Psoas muscle (tissue), 8 donors: ENCODE results near the gene VSX1. TPM values are rescaled to one million over a fixed set of nuclear protein-coding genes. Genes with fewer than 3 reads are reported as not detected.
A peak's percentile ranks its signal among the peaks of the same experiment; 100 is the strongest.

Experiments
- ATAC-seq, 4 donors: fragments of 200-7000 bp; cut with Tn5 transposase; one replicate each; pipeline ENCODE4 v1.9.1; 2020; ENCODE audit warnings: moderate library complexity in 3 of 4, mild to moderate bottlenecking in 2 of 4
- DNase-seq, 2 donors: peaks; one replicate each; pipeline ENCODE4 v3.0.0-alpha.2; 2020
- H3K27ac ChIP-seq: fragments of 200-600 bp; one replicate; pipeline ENCODE4 v1.8.0; 2022
- H3K27me3 ChIP-seq, 3 donors: fragments of 200-600 bp in 1 of 3; one replicate each; pipeline versions ENCODE4 v1.6.1 to v1.8.0; 2013 to 2022; ENCODE audit warnings: low read length in 2 of 3, mild to moderate bottlenecking in 2 of 3, moderate library complexity in 1 of 3; ENCODE audit not compliant: insufficient read depth in 3 of 3
- H3K36me3 ChIP-seq, 2 donors: fragments of 200-600 bp in 1 of 2; one replicate each; pipeline versions ENCODE4 v1.6.1 to v1.8.0; 2013 to 2022; ENCODE audit warnings: low read depth in 1 of 2, mild to moderate bottlenecking in 1 of 2, moderate library complexity in 1 of 2; ENCODE audit not compliant: insufficient read depth in 1 of 2
- H3K4me1 ChIP-seq: fragments of 200-600 bp; one replicate; pipeline ENCODE4 v1.8.0; 2022
- H3K4me3 ChIP-seq: fragments of 200-600 bp; one replicate; pipeline ENCODE4 v1.8.0; 2022; ENCODE audit warnings: mild to moderate bottlenecking
- H3K9me3 ChIP-seq: fragments of 200-600 bp; one replicate; pipeline ENCODE4 v1.8.0; 2022
- CTCF ChIP-seq: fragments of 200-600 bp; IDR thresholded peaks from one replicate; pipeline ENCODE4 v1.8.0; 2022; ENCODE audit warnings: antibody characterized with exemption
- WGBS, 3 donors: extraction: QIAGEN DNeasy Blood & Tissue Kit; methylation state at CpG; one replicate each; pipeline versions ENCODE4 v1.1.6 to v1.1.7; 2013; 5-methylcytosine and 5-hydroxymethylcytosine counted together
- intact Hi-C, 2 donors: fragments of 100-400 bp; cut with DNase I; formaldehyde crosslinking; loops; one replicate each; pipeline versions ENCODE4 v1.11.0 to v1.14.2; 2022
- polyA plus RNA-seq, 3 donors: library from polyadenylated mRNA; stranded (reverse); fragments of 200-250 nt; gene quantifications; one replicate each; pipeline ENCODE4 v1.2.3, GENCODE V29; 2013
- total RNA-seq, 4 donors: library from RNA; stranded (reverse); fragmentation: NEBNext Ultra II Directional in 2 of 4; extraction: Animal tissue kit (Norgen Biotek cat#: 25700) in 2 of 4; gene quantifications; one replicate each; pipeline versions ENCODE4 v1.2.1 to v1.2.4, GENCODE V29; 2021 to 2023
- donor health status: healthy with polysubstance abuse.
- donor health status: DM: no; HTN: no; CAD: no; lungs with moderate emphysema.
- donor health status: Bipolar disorder and iron deficiency.
- donor health status: healthy.
- donor health status: DM: yes; HTN: yes; CAD: no.
- donor health status: DM: no; HTN: no; CAD: no.
- donor health status: DM: no; HTN: no; CAD: no.
- donor health status: DM: yes; HTN: yes; CAD: no.

The VSX1 gene
- total and polyA plus RNA-seq, 7 donors: 0.04 to 0.52 (median 0.24) TPM; not detected in 1

GRCh38 chr20:25035921-25036320 lies 46.0 kb downstream of the VSX1 start:
- Histone ChIP-seq H3K36me3 (no peaks in the 10 kb centered on the region), H3K27ac (peak overlapping the region; percentile 27), H3K9me3 (no peaks in the 10 kb centered on the region), H3K4me1 (peaks cover 81% of the 10 kb centered on the region), H3K27me3 (no peaks in the 10 kb centered on the region), H3K4me3 (no peak overlapping the region)
- WGBS, 3 donors: 36 to 41% (median 37%) methylated on average over 4 of the region's 4 CpGs
- intact Hi-C loops: loop anchor here (2.0 to 5.0 kb wide), 2 partner anchors 19 to 34 kb away; no protein-coding TSS in a partner anchor
- DNase-seq (no peak), ATAC-seq (no peak)
- TF ChIP-seq CTCF: no peak

GRCh38 chr20:25033924-25034300 lies 48.0 kb downstream of the VSX1 start:
- H3K4me1 ChIP-seq: peaks cover 61% of the 10 kb centered on the region
- 40 to 48% (median 44%) methylated on average over 3 of the region's 3 CpGs for WGBS, 3 donors
- DNase-seq: peak in 1 of 2 donors; percentile 1
- ATAC-seq: peak in 2 of 4 donors; percentile 6 to 7
- H3K36me3 ChIP-seq: peaks cover 0 to 15% of the 10 kb centered on the region in 2 donors
- no peak overlapping the region for H3K4me3 ChIP-seq
- no peaks in the 10 kb centered on the region for H3K9me3 ChIP-seq
- peak overlapping the region; percentile 54 for H3K27ac ChIP-seq
- no peak for TF ChIP-seq CTCF
- no peaks in the 10 kb centered on the region for H3K27me3 ChIP-seq
- intact Hi-C loops: loop anchor here in 1 of 2 donors (5.0 kb wide), 1 partner anchor 37 kb away; no protein-coding TSS in a partner anchor

GRCh38 chr20:25033265-25033923 lies 48.5 kb downstream of the VSX1 start:
- ATAC-seq: peak; percentile 36 to 72 (median 50)
- H3K4me3 ChIP-seq: no peak overlapping the region
- WGBS, 3 donors: 31 to 33% (median 32%) methylated on average over 6 of the region's 6 CpGs
- peak overlapping the region; percentile 54 for H3K27ac ChIP-seq
- H3K36me3 ChIP-seq: peaks cover 0 to 18% of the 10 kb centered on the region in 2 donors
- peaks cover 56% of the 10 kb centered on the region for H3K4me1 ChIP-seq
- intact Hi-C loops: loop anchor here in 1 of 2 donors (5.0 kb wide), 1 partner anchor 36 kb away; no protein-coding TSS in a partner anchor
- no peaks in the 10 kb centered on the region for H3K27me3 ChIP-seq
- DNase-seq: peak in 1 of 2 donors; percentile 3
- no peaks in the 10 kb centered on the region for H3K9me3 ChIP-seq
- no peak for TF ChIP-seq CTCF

GRCh38 chr20:25032478-25033264 lies 49.3 kb downstream of the VSX1 start:
- WGBS, 3 donors: 38 to 51% (median 45%) methylated on average over 29 of the region's 29 CpGs
- Histone ChIP-seq H3K4me1 (peaks cover 49% of the 10 kb centered on the region), H3K27me3 (no peaks in the 10 kb centered on the region), H3K4me3 (no peak overlapping the region), H3K36me3 (peaks cover 0 to 21% of the 10 kb centered on the region in 2 donors), H3K9me3 (no peaks in the 10 kb centered on the region), H3K27ac (peak overlapping the region; percentile 54)
- intact Hi-C loops: loop anchor here in 1 of 2 donors (5.0 kb wide), 1 partner anchor 35 kb away; no protein-coding TSS in a partner anchor
- DNase-seq: peak in 1 of 2 donors; percentile 31
- ATAC-seq: peak; percentile 37 to 57 (median 45)
- TF ChIP-seq CTCF: no peak
